ENCODE measurements around the gene PITPNM3.

DNA sequence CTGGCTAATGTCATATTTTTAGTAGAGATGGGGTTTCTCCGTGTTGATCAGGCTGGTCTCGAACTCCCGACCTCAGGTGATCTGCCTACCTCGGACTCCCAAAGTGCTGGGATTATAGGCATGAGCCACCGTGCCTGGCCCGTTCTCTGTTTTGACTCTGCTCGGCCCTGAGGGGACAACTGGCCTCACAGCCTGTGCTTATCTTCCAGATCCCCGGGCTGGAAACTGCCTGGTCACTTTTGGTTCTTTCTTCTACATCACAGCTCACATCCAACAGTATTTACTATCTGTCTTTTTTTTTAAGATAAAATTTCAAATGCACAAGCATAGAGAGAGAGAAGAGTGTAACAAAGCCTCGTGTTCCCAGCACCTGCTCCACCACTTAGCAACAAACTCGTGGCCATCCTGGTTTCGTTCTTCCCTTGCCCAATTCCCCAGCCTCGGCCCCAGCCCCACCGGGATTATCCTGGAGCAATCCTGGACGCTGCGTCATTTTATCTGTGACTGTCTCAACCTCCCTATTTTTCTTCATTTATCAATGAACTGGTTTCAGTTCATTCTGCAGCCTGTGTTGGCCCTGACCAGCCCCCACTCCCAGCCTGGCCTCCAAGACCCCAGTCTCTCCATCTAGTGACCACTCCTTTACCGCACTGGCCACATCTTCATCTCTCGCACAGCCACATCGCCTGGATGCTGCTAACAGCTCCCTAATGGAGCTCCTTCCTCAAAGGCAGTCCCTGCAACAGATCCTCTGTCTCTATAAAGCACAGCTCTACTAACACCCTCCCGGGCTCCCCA is 91.0 kb downstream of the PITPNM3 start:
- TF ChIP-seq POLR2A (IDR thresholded peaks at IDR 0.05; ENCODE audit: low read depth, low read length) (no peak), POLR2AphosphoS5 (IDR thresholded peaks at IDR 0.05; ENCODE audit: low read depth, low read length) (no peak), TAF1 (IDR thresholded peaks at IDR 0.05; ENCODE audit: low read depth, low read length) (no peak), SPI1 (IDR thresholded peaks at IDR 0.05; ENCODE audit: low read depth, low read length) (no peak)
